Chondrocyte (in vitro differentiated cells): ENCODE measurements around the gene ATG2B. TPM values are rescaled to one million over a fixed set of nuclear protein-coding genes. Genes with fewer than 3 reads are reported as not detected.

Source experiments
- DNase-seq: peaks from one replicate; pipeline ENCODE4 v3.0.0; 2021; ENCODE audit warnings: mixed read lengths, low spot score
- H3K27ac Mint-ChIP-seq: one replicate; pipeline ENCODE4 v1.8.0; 2021; ENCODE audit warnings: mild to moderate bottlenecking, moderate library complexity, mixed read lengths; ENCODE audit not compliant: unreplicated experiment
- H3K27me3 Mint-ChIP-seq: 2 replicates; pipeline ENCODE4 v1.8.0; 2021; ENCODE audit warnings: low read depth, mixed read lengths
- H3K36me3 Mint-ChIP-seq: 2 replicates; pipeline ENCODE4 v1.8.0; 2021; ENCODE audit warnings: low read depth, mixed read lengths
- H3K4me1 Mint-ChIP-seq: 2 replicates; pipeline ENCODE4 v1.8.0; 2021; ENCODE audit warnings: low read depth, mild to moderate bottlenecking, mixed read lengths
- H3K4me3 Mint-ChIP-seq: one replicate; pipeline ENCODE4 v1.8.0; 2021; ENCODE audit warnings: mild to moderate bottlenecking, moderate library complexity, mixed read lengths; ENCODE audit not compliant: unreplicated experiment
- H3K9me3 Mint-ChIP-seq: 2 replicates; pipeline ENCODE4 v1.8.0; 2021; ENCODE audit warnings: low read depth, mixed read lengths
- total RNA-seq: library from RNA; stranded (reverse); gene quantifications from 3 replicates; pipeline ENCODE4 v1.2.1, GENCODE V29; 2021
- TF ChIP-seq, protein P1 (sequence below): fragments of 200-600 bp; sonication (generic); IDR thresholded peaks from 2 replicates; pipeline ENCODE4 v1.5.0; 2021; ENCODE audit warnings: antibody characterized with exemption, mild to moderate bottlenecking, moderate library complexity

Gene ATG2B
- total RNA-seq, 1 donor from 2014 or later = 17.0 TPM

DNA sequence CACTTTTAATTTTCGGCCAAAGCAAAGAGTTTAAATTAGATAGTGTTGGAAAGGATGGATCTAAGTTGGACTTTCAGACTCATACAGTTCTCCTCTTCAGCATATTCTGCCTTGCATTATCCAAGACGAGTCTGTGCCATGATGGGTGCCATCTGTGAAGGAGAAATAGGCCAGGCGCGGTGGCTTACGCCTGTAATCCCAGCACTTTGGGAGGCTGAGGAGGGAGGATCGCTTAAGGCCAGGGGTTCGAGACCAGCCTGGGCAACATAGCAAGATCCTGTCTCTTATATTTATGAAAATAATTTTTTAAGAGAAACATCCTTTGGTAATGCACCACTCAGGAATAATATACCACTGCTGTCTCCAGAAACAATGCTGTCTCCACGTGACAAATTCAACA is 35.3 kb upstream of the ATG2B start:
- no peaks in the 10 kb centered on the region for H3K9me3 Mint-ChIP-seq

DNA sequence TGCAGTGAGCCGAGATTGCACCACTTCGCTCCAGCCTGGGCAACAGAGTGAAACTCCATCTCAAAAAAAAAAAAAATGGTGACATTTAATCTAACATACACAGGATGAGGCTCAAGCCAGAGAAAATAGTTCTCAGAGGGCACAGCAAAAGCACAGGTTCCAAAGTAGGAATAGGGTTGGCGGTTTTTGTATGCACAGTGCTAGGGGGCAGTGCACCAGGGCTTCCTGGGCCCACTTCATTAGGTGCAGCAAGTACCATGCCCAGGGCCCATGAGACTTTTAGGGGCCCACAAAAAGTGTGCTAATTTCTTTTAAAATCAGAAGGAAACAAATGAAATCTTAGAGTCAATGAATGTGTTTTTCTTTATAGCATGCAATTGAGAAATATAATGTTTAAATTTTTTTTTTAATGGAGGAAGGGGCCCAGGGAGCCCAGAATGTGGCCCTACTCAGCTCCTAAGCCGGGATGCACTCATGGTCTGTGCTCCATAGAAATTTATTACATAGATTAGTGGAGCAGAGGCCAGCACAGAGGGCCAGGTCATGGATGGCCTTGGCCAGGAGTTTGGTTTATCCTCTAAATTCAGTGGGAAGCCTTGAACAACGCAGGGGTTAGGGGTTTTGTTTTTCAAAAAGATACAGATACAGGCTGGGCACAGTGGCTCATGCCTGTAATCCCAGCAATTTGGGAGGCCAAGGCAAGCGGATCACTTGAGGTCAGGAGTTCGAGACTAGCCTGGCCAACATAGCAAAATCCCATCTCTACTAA is 31.1 kb upstream of the ATG2B start:
- Mint-ChIP-seq H3K27me3 (peaks cover 6% of the 10 kb centered on the region), H3K36me3 (no peaks in the 10 kb centered on the region), H3K9me3 (no peaks in the 10 kb centered on the region), H3K27ac (no peak overlapping the region), H3K4me1 (peaks cover 10% of the 10 kb centered on the region), H3K4me3 (no peak overlapping the region)
- DNase-seq = no peak
- TF ChIP-seq, protein P1, sequence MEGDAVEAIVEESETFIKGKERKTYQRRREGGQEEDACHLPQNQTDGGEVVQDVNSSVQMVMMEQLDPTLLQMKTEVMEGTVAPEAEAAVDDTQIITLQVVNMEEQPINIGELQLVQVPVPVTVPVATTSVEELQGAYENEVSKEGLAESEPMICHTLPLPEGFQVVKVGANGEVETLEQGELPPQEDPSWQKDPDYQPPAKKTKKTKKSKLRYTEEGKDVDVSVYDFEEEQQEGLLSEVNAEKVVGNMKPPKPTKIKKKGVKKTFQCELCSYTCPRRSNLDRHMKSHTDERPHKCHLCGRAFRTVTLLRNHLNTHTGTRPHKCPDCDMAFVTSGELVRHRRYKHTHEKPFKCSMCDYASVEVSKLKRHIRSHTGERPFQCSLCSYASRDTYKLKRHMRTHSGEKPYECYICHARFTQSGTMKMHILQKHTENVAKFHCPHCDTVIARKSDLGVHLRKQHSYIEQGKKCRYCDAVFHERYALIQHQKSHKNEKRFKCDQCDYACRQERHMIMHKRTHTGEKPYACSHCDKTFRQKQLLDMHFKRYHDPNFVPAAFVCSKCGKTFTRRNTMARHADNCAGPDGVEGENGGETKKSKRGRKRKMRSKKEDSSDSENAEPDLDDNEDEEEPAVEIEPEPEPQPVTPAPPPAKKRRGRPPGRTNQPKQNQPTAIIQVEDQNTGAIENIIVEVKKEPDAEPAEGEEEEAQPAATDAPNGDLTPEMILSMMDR = no peak

More for the DNA sequence above, 35.3 kb upstream of the ATG2B start:
- DNase-seq = no peak
- H3K36me3 Mint-ChIP-seq = no peaks in the 10 kb centered on the region
- no peak overlapping the region for H3K4me3 Mint-ChIP-seq
- peaks cover 10% of the 10 kb centered on the region for H3K27me3 Mint-ChIP-seq
- H3K27ac Mint-ChIP-seq = no peak overlapping the region
- H3K4me1 Mint-ChIP-seq = no peaks in the 10 kb centered on the region
- TF ChIP-seq, protein P1 = no peak

DNA sequence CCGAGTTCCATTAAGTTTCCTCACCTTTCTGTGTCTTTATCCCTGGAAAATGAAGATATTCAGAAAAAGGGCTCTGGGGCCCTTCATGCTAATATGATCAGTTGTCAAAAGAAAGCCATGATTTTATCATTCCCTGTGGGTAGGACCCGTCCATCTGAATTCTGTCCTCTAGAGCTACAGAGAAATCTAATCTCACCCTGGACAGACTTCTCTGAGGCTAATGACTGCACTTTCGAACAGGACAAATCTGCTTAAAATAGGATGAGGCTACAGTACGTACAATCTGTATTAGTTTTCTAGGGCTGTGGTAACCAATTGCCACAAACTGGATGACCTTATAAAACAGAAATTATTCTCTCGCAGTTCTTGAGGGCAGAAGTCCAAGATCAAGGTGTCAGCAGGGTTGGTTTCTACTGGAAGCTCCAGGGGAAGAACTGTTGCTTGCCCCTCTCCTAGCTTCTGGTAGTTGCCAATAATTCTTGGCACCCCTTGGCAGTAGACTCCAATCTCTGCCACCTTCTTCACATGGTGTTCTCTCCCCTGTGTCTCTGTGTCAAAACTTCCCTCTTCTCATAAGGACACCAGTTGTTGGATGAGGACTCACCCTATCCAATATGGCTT is 30.0 kb upstream of the ATG2B start:
- TF ChIP-seq, protein P1 = no peak
- DNase-seq = no peak
- Mint-ChIP-seq H3K4me3 (no peak overlapping the region), H3K27ac (no peak overlapping the region), H3K36me3 (no peaks in the 10 kb centered on the region), H3K9me3 (no peaks in the 10 kb centered on the region), H3K27me3 (peaks cover 5% of the 10 kb centered on the region), H3K4me1 (peaks cover 10% of the 10 kb centered on the region)

DNA sequence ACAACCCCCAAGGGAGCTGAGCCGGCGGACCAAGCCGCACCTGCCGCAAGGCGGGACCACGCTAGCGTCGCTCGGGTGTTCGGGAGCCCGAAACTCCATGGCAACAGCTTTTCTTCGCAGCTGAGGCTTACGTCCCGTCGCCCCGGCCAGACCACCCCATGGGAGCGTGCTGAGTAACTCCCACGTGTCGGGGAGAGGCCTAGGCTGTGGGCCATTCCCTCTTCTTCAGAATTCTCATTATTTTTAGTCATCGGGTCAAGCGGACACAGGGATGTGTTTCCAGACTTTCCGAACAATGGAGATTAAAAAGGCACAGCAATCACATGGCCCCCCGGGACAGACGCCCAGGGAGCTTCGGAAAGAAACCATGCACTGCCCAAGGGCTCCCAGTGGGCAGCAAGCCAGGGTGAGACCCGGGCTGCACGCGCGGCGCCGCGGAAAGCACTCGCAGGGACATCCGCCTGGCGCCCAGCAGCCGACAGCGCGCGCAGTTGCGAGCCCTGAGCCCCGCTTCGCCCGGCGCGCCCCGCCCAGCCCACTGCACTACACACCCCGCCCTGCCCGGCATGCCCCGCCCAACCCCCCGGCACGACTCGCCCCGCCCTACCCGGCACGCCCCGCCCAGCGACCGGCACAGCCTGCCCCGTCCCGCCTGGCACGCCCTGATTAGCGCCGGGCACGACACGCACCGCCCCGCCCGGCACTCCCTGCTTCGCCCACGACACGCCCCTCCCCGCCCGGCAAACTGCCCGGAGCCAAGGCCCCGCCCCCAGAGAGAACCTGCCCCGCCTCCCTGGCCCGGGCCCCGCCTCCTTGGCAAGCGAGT is 28.4 kb upstream of the ATG2B start:
- Mint-ChIP-seq H3K27ac (peak overlapping the region; percentile 82), H3K4me1 (peaks cover 10% of the 10 kb centered on the region), H3K4me3 (peak overlapping the region; percentile 87), H3K27me3 (no peaks in the 10 kb centered on the region), H3K36me3 (no peaks in the 10 kb centered on the region), H3K9me3 (no peaks in the 10 kb centered on the region)
- TF ChIP-seq, protein P1 = no peak
- peak; percentile 98 for DNase-seq

DNA sequence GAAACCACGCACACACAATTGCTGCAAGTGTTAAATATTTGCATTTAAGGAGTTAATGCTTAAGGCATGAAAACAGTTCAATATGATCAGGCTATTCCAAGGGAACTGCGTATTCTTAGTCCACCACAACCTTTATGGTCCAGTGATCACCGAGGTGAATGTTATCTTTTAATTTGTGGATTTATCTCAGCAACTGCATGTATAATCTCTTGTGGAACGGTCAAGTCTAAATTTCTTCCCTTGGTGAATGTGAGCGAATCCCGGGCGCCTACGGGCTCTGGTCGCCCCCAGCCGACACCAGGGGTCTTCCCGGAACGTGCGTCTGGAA is 27.8 kb upstream of the ATG2B start:
- no peak for DNase-seq
- Mint-ChIP-seq H3K36me3 (no peaks in the 10 kb centered on the region), H3K9me3 (no peaks in the 10 kb centered on the region), H3K4me3 (peak overlapping the region; percentile 87), H3K27ac (no peak overlapping the region), H3K27me3 (no peaks in the 10 kb centered on the region), H3K4me1 (peaks cover 10% of the 10 kb centered on the region)
- TF ChIP-seq, protein P1 = no peak
